Stimulated activated CD8-positive, alpha-beta memory T cell treated with anti-CD3 and anti-CD28 coated beads, Interleukin-7, amount 100 ng/mL, for 1 hour (primary cell): ENCODE measurements around the gene PAX5.
"Not testable (repeated sequence)": the region's sequence is repeated elsewhere in the genome, so short reads cannot be mapped to it uniquely, and the experiment has no call there.

Experiments used
- DNase-seq, 2 donors: peaks; one replicate each; pipeline ENCODE4 v3.0.0-alpha.2; 2020; ENCODE audit warnings: low read depth in 2 of 2

PAX5 gene

DNA sequence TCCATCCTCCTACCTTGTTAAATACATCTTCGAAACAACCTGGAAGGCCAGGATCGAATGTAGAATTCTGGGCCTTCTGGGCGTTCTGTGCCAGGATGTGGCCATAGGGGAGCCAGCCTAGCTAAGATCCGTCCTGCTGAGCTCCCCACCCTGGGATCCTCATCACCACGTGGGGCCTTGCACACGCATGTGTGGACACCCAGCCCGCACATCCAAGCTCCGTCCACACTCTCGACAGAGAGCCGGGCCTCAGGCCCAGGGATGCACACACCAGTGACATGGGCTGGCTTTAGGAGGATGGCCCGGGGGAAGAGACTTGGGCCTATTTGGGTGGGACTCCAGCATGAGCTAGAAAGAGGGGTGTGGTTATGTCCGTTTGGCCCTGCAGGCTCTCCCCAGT lies 154.0 kb downstream of the PAX5 start:
- DNase-seq = no peak

DNA sequence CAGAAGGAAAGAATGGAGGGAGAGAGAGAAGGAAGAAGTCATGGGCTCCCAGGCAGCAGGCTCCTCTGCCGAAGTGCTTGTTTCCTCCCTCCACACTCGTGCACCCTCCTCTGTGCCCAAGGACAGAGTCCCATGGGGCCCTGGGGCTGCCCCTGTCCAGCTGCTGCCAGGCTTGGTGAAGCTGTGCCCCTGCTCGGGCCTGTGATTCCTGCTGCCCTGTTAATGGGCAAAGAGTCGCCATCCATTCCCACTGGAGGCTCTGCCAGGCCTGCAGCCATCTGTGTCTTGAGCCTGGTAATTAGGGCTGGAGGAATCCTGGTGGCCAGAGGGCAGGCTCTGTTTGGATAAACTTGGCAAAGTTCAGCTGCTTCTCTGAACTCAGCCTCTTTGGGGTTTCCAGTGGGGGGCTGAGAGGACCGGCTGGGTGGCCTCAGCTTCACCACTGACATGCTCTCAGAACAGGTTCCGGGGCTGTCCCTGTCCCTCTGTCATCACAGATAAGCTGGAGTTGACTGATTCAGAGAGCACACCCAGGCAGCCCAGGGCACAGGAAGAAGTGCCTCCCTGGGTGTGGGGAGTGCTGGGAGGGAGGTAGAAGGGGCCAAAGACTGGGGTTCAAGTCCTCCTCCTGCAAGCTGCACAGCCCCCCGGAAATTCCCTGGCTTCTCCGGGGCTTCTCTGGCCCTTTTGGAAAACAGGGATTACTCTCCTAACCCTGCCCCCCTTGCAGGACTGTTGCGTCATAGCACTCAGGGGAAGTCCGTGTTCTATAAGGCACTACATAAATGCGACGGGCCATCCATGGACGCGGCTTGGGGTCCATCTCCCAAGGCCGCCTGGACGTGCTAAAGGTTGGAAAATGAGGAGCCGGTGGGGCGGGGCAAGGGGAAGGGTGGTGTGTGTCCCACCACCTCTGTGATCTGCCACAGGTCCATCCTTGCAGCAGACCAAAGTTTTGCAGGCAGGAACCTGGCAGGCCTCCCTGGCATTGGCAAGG lies 154.8 kb downstream of the PAX5 start:
- no peak for DNase-seq

DNA sequence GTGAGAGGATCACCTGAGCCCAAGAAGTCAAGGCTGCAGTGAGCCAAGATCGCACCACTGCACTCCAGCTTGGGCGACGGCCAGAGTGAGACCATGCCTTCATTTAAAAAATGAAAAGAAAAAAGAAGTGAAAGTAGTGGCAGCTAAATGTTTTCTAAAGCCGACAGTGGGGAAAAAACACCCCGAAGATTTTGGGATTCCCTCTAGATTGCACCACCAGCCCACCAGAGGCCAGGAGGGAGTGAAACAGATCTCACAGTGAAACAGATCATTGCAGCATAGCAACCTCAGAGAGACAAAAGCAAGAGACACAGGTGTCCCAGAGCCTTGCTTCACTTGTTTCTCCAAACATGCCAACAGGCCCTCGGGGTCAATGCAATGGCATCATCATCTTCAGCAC lies 156.8 kb downstream of the PAX5 start:
- DNase-seq = no peak

DNA sequence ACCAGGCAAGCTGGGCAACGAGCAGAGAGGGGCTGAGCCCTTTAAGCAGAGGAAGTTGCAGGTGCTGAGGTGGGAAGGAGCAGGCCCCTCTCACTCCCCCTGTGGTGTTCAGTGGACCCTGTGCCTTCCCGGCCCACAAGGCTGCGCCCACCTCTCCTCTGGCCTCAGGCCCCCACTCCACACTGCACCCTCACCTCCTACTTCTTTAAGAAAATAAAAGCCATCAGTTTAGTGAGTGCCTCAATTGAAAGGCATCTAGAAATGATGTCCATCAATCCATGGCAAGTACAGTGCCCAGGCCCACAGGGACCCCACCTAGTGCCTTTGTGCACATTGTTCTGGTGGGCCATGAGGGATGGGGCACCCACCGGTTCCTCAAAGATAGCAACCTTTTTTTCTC lies 158.0 kb downstream of the PAX5 start:
- DNase-seq = no peak

GRCh38 chr9:36874921-36875320 lies 159.1 kb downstream of the PAX5 start:
- DNase-seq = no peak

GRCh38 chr9:36874261-36874660 lies 159.8 kb downstream of the PAX5 start:
- DNase-seq = no peak

DNA sequence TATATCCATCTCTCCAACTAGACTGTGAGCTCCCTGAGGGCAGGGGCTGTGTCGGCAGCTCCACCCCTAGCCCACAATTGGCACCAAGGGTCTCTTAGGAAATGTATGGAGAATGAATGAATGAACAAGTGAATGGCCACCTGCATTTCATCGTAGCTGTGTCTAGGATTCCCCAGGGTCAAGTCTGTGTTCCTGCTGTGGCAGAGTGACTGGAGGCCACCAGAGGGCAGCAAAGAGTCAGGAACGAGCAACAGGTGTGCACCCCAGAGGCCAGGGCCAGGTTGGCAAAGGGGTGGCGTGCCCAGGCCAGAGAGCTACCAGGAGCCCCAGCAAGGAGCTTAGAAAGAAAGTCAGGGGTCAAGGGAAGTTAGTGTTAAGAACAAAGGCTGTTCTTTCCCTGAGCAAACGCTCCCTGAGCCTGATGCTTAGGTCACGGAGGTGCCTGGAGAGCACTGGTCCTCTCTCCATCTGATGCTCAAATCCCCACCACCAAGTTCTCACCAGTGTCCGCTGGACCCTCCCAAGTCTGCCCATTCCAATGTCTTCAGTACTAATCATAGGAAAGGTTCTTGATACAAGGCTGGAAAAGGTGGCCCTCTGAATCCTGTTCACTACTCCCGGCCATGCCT lies 160.7 kb downstream of the PAX5 start:
- peak; percentile 20 to 46 for DNase-seq

GRCh38 chr9:36872641-36873040 lies 161.4 kb downstream of the PAX5 start:
- no peak for DNase-seq

- DNase-seq = no peak
These were observed 162.5 kb downstream of the PAX5 start for GRCh38 chr9:36871606-36872005.

DNA sequence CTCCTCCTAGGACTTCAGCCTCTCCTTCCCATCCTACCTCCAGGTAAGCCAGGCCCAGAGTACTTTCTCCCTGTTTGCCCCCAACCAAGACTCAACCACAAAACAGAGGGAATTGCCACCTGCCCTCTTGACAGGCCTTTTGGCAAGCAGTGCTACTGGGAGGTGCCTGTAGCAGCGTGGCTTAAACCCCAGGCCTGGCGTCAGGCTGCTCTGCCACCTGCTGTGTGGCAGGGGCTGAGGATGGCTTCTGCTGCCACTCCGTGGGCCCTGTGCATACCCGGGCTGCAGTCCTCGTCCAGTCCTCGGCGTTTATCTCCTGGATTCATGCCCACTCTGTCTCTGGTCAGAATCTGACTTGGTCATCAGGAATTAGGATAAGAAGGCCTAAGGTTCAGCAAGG lies 163.1 kb downstream of the PAX5 start:
- no peak for DNase-seq

DNA sequence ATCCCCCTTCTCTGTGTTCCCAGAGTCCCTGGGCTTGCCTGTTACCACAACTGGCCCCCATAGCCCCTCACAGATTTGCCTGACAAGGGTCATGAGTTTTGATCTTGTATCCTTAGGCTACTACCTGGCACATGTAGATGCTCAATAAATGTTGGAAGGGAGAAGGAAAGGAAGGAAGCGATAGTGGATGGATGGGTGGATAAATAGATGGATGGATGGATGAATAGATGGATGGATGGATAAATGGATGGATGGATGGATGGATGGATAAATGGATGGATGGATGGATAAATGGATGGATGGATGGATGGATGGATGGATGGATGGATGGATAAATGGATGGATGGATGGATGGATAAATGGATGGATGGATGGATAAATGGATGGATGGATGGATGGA lies 164.5 kb downstream of the PAX5 start:
- not testable (repeated sequence) for DNase-seq

- DNase-seq = no peak
These were observed 165.3 kb downstream of the PAX5 start for GRCh38 chr9:36868586-36869282.

- DNase-seq = no peak
These were observed 166.2 kb downstream of the PAX5 start for GRCh38 chr9:36867672-36868471.

DNA sequence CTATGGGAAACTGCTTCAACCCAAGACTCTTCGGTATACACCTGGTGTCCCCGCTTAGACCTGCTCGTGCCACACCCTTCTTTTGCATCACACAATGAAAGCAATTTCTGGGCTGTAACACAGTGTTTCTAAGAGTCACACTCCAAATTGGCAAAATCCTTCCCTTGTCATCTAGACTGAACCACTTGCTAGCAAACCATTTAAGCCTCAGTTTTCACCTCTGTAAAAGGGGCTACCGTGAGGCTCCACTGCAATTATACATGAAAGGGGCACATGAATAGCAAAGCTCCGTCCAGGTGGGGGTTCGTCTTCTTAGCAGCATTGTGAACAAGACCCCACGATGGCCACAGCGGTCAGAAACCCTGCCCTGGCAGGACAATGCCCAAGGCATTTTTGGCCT lies 166.8 kb downstream of the PAX5 start:
- no peak for DNase-seq

DNA sequence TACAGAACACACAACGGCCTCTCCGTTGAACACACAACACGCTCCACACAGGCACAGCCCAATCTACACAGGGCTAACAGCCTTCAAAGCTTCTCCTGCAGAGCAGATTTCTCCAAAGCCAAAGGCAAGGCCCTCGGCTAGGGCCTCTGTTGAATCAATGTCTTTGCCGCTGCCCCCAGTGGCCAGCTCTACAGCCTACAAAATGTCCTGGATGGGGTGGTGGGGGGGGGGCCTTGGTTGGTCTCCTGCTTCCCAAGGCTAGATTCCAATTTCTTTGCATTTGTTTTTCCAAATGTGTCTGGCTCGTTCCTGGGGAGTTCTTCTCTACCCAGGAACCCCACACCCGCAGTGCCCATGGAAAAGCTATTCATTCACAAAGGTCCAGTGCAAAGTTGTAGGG lies 167.2 kb downstream of the PAX5 start:
- no peak for DNase-seq

DNA sequence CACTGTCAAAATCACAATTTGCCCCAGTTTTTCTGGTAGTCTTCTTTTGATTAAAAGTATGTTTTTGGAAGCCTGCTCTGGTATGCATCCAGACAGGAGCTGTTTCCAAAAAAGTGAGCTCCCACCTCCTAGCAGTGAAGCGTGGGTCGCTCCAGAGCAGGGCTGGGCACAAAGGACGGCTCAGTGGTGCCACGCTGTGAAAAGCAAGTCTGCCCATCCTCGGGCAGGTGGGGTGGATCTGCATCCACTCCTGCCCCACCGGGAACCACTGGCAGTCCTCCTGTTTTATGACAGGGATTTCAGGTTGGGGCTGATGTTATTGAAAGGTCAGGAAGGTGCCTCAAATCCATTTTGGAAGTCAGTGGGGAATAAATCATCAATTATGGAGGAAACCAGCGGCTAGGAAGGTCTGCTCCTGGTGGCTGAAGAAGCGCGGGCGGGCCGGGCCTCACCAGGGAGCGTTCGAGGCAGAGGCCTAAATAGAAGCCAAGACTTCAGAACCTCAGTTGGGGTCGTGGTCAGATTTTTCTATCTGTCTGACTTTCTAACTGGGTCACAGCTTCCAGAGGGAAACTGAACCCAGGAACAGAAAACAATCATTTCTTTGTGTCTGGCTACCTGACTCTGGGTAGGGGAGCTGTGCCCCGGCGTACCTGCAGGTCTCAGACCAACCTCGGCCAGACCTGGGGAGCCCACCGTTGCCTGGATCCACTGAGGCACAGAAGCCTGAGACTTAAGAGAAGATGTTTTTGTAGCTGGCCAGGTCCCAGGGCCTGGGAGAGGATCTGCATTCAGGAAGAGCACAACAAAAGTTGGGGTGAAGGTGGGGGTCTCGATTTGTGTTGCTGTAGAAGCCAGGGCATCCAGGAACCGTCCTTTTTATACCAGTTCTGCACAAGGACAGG lies 168.1 kb downstream of the PAX5 start:
- no peak for DNase-seq

GRCh38 chr9:36864491-36865410 lies 169.3 kb downstream of the PAX5 start:
- DNase-seq = no peak

DNA sequence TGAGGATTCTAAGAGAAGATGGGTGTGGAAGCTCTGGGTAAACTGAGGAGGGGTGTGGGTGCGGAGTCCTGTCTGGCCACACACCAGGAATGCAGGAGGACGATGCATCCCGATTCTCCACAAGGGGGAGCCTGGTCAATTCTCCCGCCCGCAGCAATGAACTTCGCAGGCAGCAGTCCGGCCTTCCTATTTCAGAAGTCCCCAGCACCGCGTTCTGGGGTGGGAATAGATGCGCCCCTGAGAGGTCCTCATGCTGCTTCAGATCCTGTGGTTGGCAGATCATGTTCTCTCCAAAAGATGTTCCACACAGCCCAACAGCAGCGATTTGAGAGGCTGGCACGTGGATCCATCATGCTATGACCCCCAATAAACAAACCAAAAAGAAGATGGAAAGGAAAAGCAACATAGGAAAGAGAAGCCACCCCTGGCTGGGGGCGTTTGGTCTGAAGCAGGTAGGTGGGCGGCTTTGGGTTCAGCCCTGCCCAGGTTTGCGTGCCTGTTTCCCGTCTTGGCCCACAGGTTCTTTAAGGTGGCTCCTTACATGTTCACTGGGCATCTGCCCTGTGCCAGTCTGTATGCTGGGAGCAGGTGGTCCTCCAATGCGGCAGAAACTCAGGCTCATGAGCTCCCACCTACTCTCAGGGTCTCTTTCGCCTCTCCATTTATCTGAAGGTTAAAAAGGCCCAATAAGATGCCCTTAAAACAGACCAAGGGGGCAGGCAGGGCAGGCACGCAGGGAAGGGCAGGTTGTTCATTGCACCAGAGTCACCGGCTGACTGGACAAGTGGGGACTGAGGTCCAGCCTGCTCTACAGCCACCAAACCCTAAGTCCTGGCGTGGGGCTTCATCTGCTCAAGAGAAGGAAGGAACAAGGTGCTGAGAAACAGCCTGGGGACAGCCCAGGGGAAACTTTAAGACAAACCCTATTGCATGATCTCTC lies 171.6 kb downstream of the PAX5 start:
- no peak for DNase-seq
